HepG2 (cell line): ENCODE results near the gene TXNDC9. TPM values are rescaled to one million over a fixed set of nuclear protein-coding genes. Genes with fewer than 3 reads are reported as not detected.

Experiments used
- CHD2 ChIP-seq: IDR thresholded peaks from 2 replicates; pipeline ENCODE4 v1.6.1; 2011; ENCODE audit warnings: low read depth, low read length, improper control_type of control experiment
- DPF2 ChIP-seq: sonication (generic); formaldehyde crosslinking; IDR thresholded peaks from 2 replicates; pipeline ENCODE4 v1.4.0; 2020; ENCODE audit warnings: mild to moderate bottlenecking, low read depth, missing genetic modification reagents, borderline replicate concordance
- ELF4 ChIP-seq: sonication (generic); formaldehyde crosslinking; IDR thresholded peaks from 2 replicates; pipeline ENCODE4 v1.5.0; 2020; ENCODE audit warnings: missing genetic modification reagents, mild to moderate bottlenecking, moderate library complexity, borderline replicate concordance
- HDAC2 ChIP-seq: sonication (generic); formaldehyde crosslinking; IDR thresholded peaks from 2 replicates; pipeline ENCODE4 v1.4.0; 2020; ENCODE audit warnings: missing genetic modification reagents
- MAFF ChIP-seq: IDR thresholded peaks from 2 replicates; pipeline ENCODE4 v1.6.1; 2011; ENCODE audit warnings: low read depth, low read length, improper control_type of control experiment
- RAD21 ChIP-seq: fragments of 450-650 bp; formaldehyde crosslinking; IDR thresholded peaks from 2 replicates; pipeline ENCODE4 v1.5.0; 2020; ENCODE audit warnings: mild to moderate bottlenecking
- TRIM24 ChIP-seq: sonication (generic); formaldehyde crosslinking; IDR thresholded peaks from 2 replicates; pipeline ENCODE4 v1.8.0; 2022; ENCODE audit warnings: mild to moderate bottlenecking, missing genetic modification reagents
- ZBTB10 ChIP-seq: sonication (generic); formaldehyde crosslinking; IDR thresholded peaks from 2 replicates; pipeline ENCODE4 v1.4.0; 2020; ENCODE audit warnings: missing genetic modification reagents, borderline replicate concordance
- ZBTB25 ChIP-seq: IDR thresholded peaks from 2 replicates; pipeline ENCODE4 v1.6.1; 2018; ENCODE audit warnings: missing genetic modification reagents
- ZFP82 ChIP-seq: sonication (generic); formaldehyde crosslinking; IDR thresholded peaks from 2 replicates; pipeline ENCODE4 v1.5.1; 2020; ENCODE audit warnings: mild to moderate bottlenecking, missing genetic modification reagents, borderline replicate concordance
- ZFP90 ChIP-seq: sonication (generic); formaldehyde crosslinking; IDR thresholded peaks from 2 replicates; pipeline ENCODE4 v1.8.0; 2022; ENCODE audit warnings: missing genetic modification reagents, mild to moderate bottlenecking, inconsistent platforms, borderline replicate concordance
- ZNF281 ChIP-seq: sonication (generic); formaldehyde crosslinking; IDR thresholded peaks from 2 replicates; pipeline ENCODE4 v1.4.0; 2020; ENCODE audit warnings: missing genetic modification reagents, borderline replicate concordance
- ZNF382 ChIP-seq: sonication (generic); formaldehyde crosslinking; IDR thresholded peaks from 2 replicates; pipeline ENCODE4 v1.5.0; 2020; ENCODE audit warnings: missing genetic modification reagents, mild to moderate bottlenecking, borderline replicate concordance
- ZNF446 ChIP-seq: sonication (generic); formaldehyde crosslinking; IDR thresholded peaks from 2 replicates; pipeline ENCODE4 v1.5.0; 2020; ENCODE audit warnings: mild to moderate bottlenecking, missing genetic modification reagents
- ZNF672 ChIP-seq: sonication (generic); formaldehyde crosslinking; IDR thresholded peaks from 2 replicates; pipeline ENCODE4 v1.8.1; 2022; ENCODE audit warnings: missing genetic modification reagents
- ZNF724P ChIP-seq: sonication (generic); formaldehyde crosslinking; IDR thresholded peaks from 2 replicates; pipeline ENCODE4 v1.8.0; 2022; ENCODE audit warnings: missing genetic modification reagents, borderline replicate concordance
- polyA plus RNA-seq, 8 experiments: library from polyadenylated mRNA; depleted of rRNA in 3 of 8; stranded (reverse) in 7 of 8; unstranded in 1 of 8; fragments of >200 nt; fragmentation: Illumina TruSeq in 4 of 8; extraction: Trizol in 4 of 8; gene quantifications; 2 replicates each; pipeline versions ENCODE4 v1.2.1 to v1.2.3, GENCODE V29; 2011 to 2016; ENCODE audit warnings: low read depth in 4 of 8, missing spikeins in 1 of 8, mixed read lengths in 1 of 8; ENCODE audit not compliant: insufficient read depth in 1 of 8
- total RNA-seq, 5 experiments: library from RNA; depleted of rRNA; stranded (reverse); fragments of >200 nt; fragmentation: Illumina TruSeq; extraction: Trizol; gene quantifications; 2 replicates each; pipeline ENCODE4 v1.2.3, GENCODE V29; 2016; ENCODE audit warnings: low read depth in 1 of 5
- TF ChIP-seq, protein P1 (sequence below): sonication (generic); formaldehyde crosslinking; IDR thresholded peaks from 2 replicates; pipeline ENCODE4 v1.5.0; 2020; ENCODE audit warnings: missing genetic modification reagents
- TF ChIP-seq, protein P2 (sequence below): sonication (generic); formaldehyde crosslinking; IDR thresholded peaks from 2 replicates; pipeline ENCODE4 v1.5.0; 2020; ENCODE audit warnings: missing genetic modification reagents

Gene TXNDC9
- total and polyA plus RNA-seq, 2 of the 13 experiments (the other 11 are each of a cell fraction or from before 2014, with no cell fraction given) = 35.2 to 94.6 TPM

DNA sequence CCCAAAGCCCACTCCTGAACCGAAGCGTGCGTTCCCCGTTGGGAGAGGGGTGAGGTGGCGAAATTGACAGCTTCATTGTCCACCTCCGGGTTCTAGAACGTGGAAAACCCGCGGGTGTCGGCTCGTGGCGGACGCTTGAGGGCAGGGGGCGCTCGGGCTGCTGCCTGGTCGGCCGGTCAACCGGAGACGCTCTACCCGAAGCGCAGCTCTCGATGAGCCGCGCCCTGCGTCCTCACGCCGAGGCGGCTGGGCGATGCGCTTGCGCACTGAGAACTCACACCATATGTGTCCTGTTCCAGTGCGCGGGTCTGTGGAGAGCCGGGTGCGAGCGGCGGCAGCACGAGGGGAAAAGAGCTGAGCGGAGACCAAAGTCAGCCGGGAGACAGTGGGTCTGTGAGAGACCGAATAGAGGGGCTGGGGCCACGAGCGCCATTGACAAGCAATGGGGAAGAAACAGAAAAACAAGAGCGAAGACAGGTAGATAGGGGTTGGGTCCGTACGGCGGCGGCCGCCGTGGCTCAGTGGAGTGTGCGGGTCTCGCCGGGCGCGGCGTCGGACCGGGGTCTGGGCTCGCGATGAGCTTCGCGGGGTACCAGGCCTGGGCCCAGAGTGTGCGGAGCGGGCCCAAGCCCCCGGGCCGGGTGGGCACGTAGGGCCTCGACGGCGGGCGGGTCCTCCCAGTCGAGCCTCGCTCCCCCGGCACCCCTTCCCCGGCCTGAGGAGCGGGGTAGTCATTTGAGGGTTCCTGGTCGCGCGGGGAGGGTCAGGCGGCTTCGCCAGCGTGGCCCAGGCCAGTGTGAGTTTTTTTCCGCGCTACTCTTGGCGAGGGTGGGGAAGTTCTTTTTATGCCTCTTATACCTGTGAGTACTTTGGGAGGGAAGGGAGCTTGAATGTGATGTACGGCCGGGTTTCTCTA is 1.2 kb upstream of the TXNDC9 start, which contains the start of gene EIF5B (continued):
- TF ChIP-seq, protein P1, sequence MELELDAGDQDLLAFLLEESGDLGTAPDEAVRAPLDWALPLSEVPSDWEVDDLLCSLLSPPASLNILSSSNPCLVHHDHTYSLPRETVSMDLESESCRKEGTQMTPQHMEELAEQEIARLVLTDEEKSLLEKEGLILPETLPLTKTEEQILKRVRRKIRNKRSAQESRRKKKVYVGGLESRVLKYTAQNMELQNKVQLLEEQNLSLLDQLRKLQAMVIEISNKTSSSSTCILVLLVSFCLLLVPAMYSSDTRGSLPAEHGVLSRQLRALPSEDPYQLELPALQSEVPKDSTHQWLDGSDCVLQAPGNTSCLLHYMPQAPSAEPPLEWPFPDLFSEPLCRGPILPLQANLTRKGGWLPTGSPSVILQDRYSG (CRISPR knock-in tag) = 0 out of 2 replicates have a peak, but pooled peaks have one; percentile 76
- 0 out of 2 replicates have a peak, but pooled peaks have one; percentile 27 for TF ChIP-seq TRIM24 (CRISPR knock-in tag)
- peak; percentile 68; the same call in 1 of the 2 replicates for TF ChIP-seq ZNF446
- TF ChIP-seq ELF4 = peak; percentile 51; the same call in 1 of the 2 replicates
- no peak for TF ChIP-seq CHD2
- TF ChIP-seq ZNF672 (CRISPR knock-in tag) = peak; percentile 70; the same call in 1 of the 2 replicates
- no peak; the same call in 1 of the 2 replicates for TF ChIP-seq DPF2 (CRISPR knock-in tag)
- TF ChIP-seq ZNF281 (CRISPR knock-in tag) = peak; percentile 33; the same call in 1 of the 2 replicates
- TF ChIP-seq MAFF = no peak; the same call in 1 of the 2 replicates
- no peak for TF ChIP-seq ZFP82 (CRISPR knock-in tag)
- TF ChIP-seq HDAC2 = peak; percentile 97
- TF ChIP-seq RAD21 = peak; percentile 50
- peak; percentile 78 for TF ChIP-seq ZNF724P (CRISPR knock-in tag)
- TF ChIP-seq ZFP90 (CRISPR knock-in tag) = peak; percentile 93
- no peak for TF ChIP-seq ZNF382 (CRISPR knock-in tag)
- TF ChIP-seq ZBTB25 = peak; percentile 98
- TF ChIP-seq, protein P2, sequence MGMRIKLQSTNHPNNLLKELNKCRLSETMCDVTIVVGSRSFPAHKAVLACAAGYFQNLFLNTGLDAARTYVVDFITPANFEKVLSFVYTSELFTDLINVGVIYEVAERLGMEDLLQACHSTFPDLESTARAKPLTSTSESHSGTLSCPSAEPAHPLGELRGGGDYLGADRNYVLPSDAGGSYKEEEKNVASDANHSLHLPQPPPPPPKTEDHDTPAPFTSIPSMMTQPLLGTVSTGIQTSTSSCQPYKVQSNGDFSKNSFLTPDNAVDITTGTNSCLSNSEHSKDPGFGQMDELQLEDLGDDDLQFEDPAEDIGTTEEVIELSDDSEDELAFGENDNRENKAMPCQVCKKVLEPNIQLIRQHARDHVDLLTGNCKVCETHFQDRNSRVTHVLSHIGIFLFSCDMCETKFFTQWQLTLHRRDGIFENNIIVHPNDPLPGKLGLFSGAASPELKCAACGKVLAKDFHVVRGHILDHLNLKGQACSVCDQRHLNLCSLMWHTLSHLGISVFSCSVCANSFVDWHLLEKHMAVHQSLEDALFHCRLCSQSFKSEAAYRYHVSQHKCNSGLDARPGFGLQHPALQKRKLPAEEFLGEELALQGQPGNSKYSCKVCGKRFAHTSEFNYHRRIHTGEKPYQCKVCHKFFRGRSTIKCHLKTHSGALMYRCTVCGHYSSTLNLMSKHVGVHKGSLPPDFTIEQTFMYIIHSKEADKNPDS (CRISPR knock-in tag) = peak; percentile 89; the same call in 1 of the 2 replicates
- peak; percentile 21 for TF ChIP-seq ZBTB10 (CRISPR knock-in tag)
